ENCODE results near the gene TSPYL2. TPM values are rescaled to one million over a fixed set of nuclear protein-coding genes. Genes with fewer than 3 reads are reported as not detected.

The TSPYL2 gene
- total and polyA plus RNA-seq, 2 experiments from 2014 or later: 38.2 to 78.6 TPM

DNA sequence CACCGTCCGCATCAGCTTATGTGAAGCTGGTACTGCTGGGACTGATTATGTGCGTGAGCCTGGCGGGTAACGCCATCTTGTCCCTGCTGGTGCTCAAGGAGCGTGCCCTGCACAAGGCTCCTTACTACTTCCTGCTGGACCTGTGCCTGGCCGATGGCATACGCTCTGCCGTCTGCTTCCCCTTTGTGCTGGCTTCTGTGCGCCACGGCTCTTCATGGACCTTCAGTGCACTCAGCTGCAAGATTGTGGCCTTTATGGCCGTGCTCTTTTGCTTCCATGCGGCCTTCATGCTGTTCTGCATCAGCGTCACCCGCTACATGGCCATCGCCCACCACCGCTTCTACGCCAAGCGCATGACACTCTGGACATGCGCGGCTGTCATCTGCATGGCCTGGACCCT is 5.5 kb upstream of the TSPYL2 start:
- Histone ChIP-seq H4K20me1 (ENCODE audit: insufficient read depth, poor library complexity, severe bottlenecking) (no peaks in the 10 kb centered on the region), H3K4me2 (no peak overlapping the region), H2AFZ (no peak overlapping the region), H3K27ac (no peak overlapping the region), H3K36me3 (replicated peaks; ENCODE audit: insufficient read depth, low read depth) (no peaks in the 10 kb centered on the region), H3K27me3 (no peaks in the 10 kb centered on the region), H3K79me2 (no peaks in the 10 kb centered on the region), H3K4me3 (no peak overlapping the region), H3K4me1 (ENCODE audit: insufficient read depth) (no peaks in the 10 kb centered on the region), H3K9me3 (ENCODE audit: low read depth) (no peaks in the 10 kb centered on the region), H3K9me2 (replicated peaks; ENCODE audit: insufficient read depth) (no peaks in the 10 kb centered on the region)
- TF ChIP-seq EZH2phosphoT487 (IDR thresholded peaks at IDR 0.05; ENCODE audit: low read depth, severe bottlenecking, unreplicated experiment) (no peak), EZH2 (IDR thresholded peaks at IDR 0.05; ENCODE audit: borderline replicate concordance) (no peak)
- TF ChIP-seq, protein P1, sequence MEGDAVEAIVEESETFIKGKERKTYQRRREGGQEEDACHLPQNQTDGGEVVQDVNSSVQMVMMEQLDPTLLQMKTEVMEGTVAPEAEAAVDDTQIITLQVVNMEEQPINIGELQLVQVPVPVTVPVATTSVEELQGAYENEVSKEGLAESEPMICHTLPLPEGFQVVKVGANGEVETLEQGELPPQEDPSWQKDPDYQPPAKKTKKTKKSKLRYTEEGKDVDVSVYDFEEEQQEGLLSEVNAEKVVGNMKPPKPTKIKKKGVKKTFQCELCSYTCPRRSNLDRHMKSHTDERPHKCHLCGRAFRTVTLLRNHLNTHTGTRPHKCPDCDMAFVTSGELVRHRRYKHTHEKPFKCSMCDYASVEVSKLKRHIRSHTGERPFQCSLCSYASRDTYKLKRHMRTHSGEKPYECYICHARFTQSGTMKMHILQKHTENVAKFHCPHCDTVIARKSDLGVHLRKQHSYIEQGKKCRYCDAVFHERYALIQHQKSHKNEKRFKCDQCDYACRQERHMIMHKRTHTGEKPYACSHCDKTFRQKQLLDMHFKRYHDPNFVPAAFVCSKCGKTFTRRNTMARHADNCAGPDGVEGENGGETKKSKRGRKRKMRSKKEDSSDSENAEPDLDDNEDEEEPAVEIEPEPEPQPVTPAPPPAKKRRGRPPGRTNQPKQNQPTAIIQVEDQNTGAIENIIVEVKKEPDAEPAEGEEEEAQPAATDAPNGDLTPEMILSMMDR (IDR thresholded peaks at IDR 0.05; ENCODE audit: poor library complexity): no peak
- WGBS (ENCODE audit: low lambda C conversion rate, missing lambda C conversion rate): 96% methylated on average over 21 of the region's 21 CpGs
- no peak for DNase-seq (ENCODE audit: low spot score)

- H3K9me2 ChIP-seq (replicated peaks; ENCODE audit: insufficient read depth): no peaks in the 10 kb centered on the region
Observed at GRCh38 chrX:53077207-53078197, 4.7 kb upstream of the TSPYL2 start.

GRCh38 chrX:53078943-53079342 is 3.2 kb upstream of the TSPYL2 start:
- Histone ChIP-seq H3K36me3 (replicated peaks; ENCODE audit: insufficient read depth, low read depth) (no peaks in the 10 kb centered on the region), H3K79me2 (peaks cover 14% of the 10 kb centered on the region), H3K9me3 (ENCODE audit: low read depth) (no peaks in the 10 kb centered on the region), H3K4me1 (ENCODE audit: insufficient read depth) (no peaks in the 10 kb centered on the region), H4K20me1 (ENCODE audit: insufficient read depth, poor library complexity, severe bottlenecking) (peaks cover 13% of the 10 kb centered on the region), H3K9me2 (replicated peaks; ENCODE audit: insufficient read depth) (no peaks in the 10 kb centered on the region), H3K4me3 (no peak overlapping the region), H3K4me2 (no peak overlapping the region), H3K27me3 (no peaks in the 10 kb centered on the region), H3K27ac (no peak overlapping the region), H2AFZ (no peak overlapping the region)
- 94% methylated on average over 1 of the region's 1 CpG for WGBS (ENCODE audit: low lambda C conversion rate, missing lambda C conversion rate)
- DNase-seq (ENCODE audit: low spot score): no peak
- TF ChIP-seq EZH2 (IDR thresholded peaks at IDR 0.05; ENCODE audit: borderline replicate concordance) (no peak), EZH2phosphoT487 (IDR thresholded peaks at IDR 0.05; ENCODE audit: low read depth, severe bottlenecking, unreplicated experiment) (no peak)
- TF ChIP-seq, protein P1 (IDR thresholded peaks at IDR 0.05; ENCODE audit: poor library complexity): no peak

More at GRCh38 chrX:53077207-53078197, 4.7 kb upstream of the TSPYL2 start:
- no peaks in the 10 kb centered on the region for H3K36me3 ChIP-seq (replicated peaks; ENCODE audit: insufficient read depth, low read depth)
- no peak overlapping the region for H3K4me2 ChIP-seq
- TF ChIP-seq EZH2 (IDR thresholded peaks at IDR 0.05; ENCODE audit: borderline replicate concordance) (no peak), EZH2phosphoT487 (IDR thresholded peaks at IDR 0.05; ENCODE audit: low read depth, severe bottlenecking, unreplicated experiment) (no peak)
- TF ChIP-seq, protein P1 (IDR thresholded peaks at IDR 0.05; ENCODE audit: poor library complexity): no peak
- WGBS (ENCODE audit: low lambda C conversion rate, missing lambda C conversion rate): 90% methylated on average over 26 of the region's 27 CpGs
- no peak overlapping the region for H2AFZ ChIP-seq
- DNase-seq (ENCODE audit: low spot score): no peak
- no peak overlapping the region for H3K4me3 ChIP-seq
- no peaks in the 10 kb centered on the region for H4K20me1 ChIP-seq (ENCODE audit: insufficient read depth, poor library complexity, severe bottlenecking)
- no peaks in the 10 kb centered on the region for H3K4me1 ChIP-seq (ENCODE audit: insufficient read depth)
- H3K27me3 ChIP-seq: no peaks in the 10 kb centered on the region
- no peaks in the 10 kb centered on the region for H3K9me3 ChIP-seq (ENCODE audit: low read depth)
- H3K27ac ChIP-seq: no peak overlapping the region
- H3K79me2 ChIP-seq: no peaks in the 10 kb centered on the region

Data from hepatocyte (in vitro differentiated cells).